Hematopoietic multipotent progenitor cell (in vitro differentiated cells): ENCODE data around the gene GRAMD1B. TPM values are rescaled to one million over a fixed set of nuclear protein-coding genes. Genes with fewer than 3 reads are reported as not detected.

Experiments
- DNase-seq, 3 donors: peaks; one replicate each; pipeline ENCODE4 v3.0.0-alpha.2; 2011 to 2015; ENCODE audit warnings: low read depth in 2 of 3, low spot score in 2 of 3
- total RNA-seq: library from RNA; depleted of rRNA; stranded (reverse); fragments of >200 nt; gene quantifications from one replicate; pipeline ENCODE4 v1.2.3, GENCODE V29; 2012

GRAMD1B gene
- total RNA-seq, 1 donor, result 18.9 TPM

GRCh38 chr11:123616505-123617198 lies 186.6 kb downstream of the GRAMD1B start:
- no peak for DNase-seq

DNA sequence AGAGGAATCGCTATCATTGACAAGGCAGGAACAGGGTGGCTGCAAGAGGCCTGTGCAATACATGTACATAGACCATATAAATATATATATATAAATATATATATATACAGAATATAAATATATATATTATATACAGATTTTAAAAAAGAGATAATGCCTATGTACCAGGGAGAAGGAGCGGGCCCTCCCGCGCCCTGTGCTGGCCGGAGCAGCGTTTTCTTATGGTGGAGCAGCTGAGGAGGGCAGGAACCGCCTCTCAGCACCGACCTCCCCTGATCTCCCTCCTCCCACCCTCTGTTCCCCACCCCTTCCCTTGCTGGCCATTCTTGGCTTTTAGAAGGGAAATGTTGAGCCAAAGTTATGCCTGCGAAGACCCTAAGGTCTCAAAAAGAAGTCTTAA lies 192.5 kb downstream of the GRAMD1B start:
- DNase-seq, result no peak

GRCh38 chr11:123624974-123625373 lies 194.9 kb downstream of the GRAMD1B start:
- DNase-seq, result no peak

GRCh38 chr11:123628936-123629683 lies 199.0 kb downstream of the GRAMD1B start:
- DNase-seq, result peak in 2 of 3 donors; percentile 52 to 82

GRCh38 chr11:123630126-123630608 lies 200.1 kb downstream of the GRAMD1B start:
- DNase-seq, result no peak

DNA sequence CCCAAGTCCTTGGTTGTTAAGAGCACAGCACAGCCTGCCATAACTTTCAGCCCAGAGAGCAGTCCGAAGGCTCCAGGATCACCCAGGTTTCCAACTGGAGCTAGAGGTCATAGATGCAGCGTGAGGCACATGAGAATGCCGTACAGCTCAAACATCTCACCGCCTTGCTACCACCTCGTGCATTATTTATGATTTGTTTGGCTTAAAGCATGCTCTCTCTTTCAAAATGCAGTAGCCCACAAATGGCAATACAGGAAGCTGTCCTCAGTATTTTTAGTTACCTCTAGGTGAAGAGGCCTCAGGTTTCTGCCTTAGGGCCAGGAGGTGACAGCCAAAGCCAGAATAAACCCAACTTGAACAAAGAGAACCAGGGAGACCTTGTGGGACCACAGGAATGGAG lies 210.0 kb downstream of the GRAMD1B start:
- DNase-seq, result no peak

- DNase-seq, result peak; percentile 32 to 68 (median 52)
Measured at GRCh38 chr11:123640677-123641494, 210.8 kb downstream of the GRAMD1B start.

- no peak for DNase-seq
Measured at GRCh38 chr11:123641495-123641840, 211.4 kb downstream of the GRAMD1B start.

GRCh38 chr11:123642435-123642834 lies 212.4 kb downstream of the GRAMD1B start:
- DNase-seq, result no peak

GRCh38 chr11:123645286-123645975 lies 215.4 kb downstream of the GRAMD1B start:
- DNase-seq, result no peak

DNA sequence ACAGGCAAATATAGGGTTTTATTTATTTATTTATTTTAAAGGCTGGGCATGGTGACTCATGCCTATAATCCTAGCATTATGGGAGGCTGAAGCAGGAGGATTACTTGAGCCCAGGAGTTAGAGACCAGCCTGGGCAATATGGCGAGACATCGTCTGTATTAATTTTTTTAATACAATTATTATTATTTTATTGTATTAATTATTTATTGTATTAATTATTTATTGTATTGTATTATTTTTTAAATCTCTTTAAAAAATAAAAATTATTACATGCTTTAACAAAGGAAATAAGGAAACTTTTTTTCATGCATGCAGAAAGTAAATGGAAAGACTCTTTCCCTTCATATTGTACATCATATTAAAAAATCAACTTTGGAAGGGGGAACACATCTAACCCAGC lies 220.8 kb downstream of the GRAMD1B start:
- no peak for DNase-seq

DNA sequence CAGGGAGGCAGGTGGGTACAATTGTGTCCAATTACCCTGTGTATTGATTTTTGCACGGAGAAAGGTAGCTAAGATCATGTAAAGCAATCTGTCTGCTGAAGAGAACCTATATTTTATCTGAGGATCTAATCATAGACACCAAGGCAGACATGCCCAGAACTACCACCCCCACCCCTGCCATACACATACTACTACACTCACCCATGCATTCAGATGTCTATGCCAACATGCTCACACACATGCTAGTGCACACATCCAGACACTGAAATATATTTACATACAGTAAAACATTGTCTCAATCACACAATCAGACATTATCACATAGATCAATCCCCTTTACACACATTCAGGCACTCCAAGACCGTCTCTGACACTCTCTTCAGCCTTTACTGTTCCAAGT lies 222.5 kb downstream of the GRAMD1B start:
- DNase-seq, result no peak

DNA sequence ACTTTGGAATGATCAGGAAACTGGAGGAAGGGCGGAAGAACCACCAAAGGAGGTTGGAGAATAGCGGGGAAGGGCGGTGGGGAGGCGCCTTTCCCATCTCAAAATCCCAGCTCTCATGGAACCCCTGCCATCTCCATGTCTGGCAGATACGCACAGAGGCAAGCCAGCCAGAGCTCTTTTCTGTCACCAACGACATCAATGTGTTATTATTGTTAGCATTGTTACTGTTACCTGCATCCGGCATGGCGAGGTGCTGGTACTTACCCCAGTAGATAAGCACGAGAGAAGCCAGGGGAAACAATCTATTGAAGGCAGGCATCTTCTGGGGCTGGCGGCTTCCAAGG lies 223.4 kb downstream of the GRAMD1B start:
- peak in 1 of 3 donors; percentile 19 for DNase-seq

DNA sequence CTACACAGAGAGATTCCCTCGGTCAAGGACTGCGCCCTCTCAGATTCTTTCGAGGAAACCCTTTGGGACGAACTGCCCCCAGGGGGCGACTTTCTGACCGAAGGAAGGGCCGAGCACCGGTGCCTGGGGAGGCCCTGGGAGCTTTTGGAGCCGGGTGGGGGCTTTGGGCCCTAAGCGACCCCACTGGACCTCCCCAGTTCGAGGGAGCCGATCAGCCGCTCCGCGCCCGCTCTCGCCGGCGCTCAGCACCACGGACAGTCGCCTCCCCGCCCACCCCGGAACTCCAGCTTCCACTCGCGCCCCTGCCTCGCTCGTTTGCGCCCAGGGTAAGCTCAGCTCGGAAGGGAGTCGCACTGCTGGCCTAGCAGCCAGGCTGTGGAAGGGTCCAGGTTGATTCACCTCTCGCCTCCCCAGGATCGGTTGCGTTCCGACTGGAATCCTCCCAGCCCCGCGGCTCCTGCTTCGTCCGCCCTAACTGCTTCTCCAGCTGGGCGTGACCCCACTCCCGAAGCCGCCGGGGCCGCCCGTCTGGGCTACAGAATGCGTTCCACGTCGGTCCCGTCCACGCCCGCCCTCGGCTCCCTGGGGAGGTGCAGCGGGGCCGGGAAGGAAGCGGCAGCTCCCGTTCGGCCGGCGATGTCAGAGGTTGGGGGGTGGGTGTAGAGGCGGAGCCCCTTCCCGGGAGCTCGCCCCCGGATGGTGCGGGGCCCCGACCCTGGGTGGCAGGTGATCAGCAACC lies 223.9 kb downstream of the GRAMD1B start:
- peak in 2 of 3 donors; percentile 22 to 42 for DNase-seq

DNA sequence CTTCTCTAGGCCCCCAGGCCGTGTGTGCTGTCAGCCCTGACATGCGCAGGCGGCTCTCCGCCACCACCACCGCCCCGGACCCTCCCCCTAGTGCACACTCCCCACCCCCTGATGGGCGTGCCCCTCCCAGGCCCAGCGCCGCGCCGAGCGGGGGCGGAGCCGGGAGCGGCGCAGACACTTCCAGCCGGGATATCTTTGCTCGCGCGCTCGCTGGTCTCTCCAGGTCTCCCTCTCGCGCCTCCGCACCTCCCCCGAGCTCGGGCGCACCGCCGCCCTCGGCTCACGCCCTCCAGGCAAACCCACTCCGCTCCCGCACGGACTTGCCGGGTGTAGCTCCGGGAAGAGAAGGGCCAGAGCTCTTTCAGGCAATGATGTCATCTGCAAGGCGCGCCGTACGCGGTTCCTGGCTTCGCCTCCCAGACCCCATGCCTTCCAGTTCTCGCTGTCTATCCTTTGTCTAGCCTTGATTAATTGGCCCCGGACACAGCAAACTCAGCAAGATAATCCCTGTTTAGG lies 224.6 kb downstream of the GRAMD1B start, which contains the start of gene SCN3B:
TSS of gene SCN3B (minus strand) at position 59 of the 516 bp plus-strand sequence. CDS start 823 bp downstream, outside the sequence.
- DNase-seq, result peak in 1 of 3 donors; percentile 16

GRCh38 chr11:123659311-123659710 lies 229.2 kb downstream of the GRAMD1B start:
- no peak for DNase-seq

DNA sequence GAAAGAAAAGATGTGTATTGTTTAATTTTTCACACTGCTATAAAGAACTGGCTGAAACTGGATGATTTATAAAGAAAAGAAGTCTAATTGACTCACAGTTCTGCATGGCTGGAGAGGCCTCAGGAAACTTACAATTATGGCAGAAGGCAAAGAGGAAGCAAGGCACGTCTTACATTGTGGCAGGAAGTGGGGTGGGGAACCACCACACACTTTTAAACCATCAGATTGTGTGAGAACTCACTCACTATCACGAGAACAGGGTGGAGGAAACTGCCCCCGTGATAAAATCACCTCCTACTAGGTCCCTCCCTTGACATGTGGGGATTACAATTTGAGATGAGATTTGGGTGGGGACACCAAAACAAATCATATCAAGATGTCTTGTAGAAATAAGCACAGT lies 229.9 kb downstream of the GRAMD1B start:
- DNase-seq, result peak in 1 of 3 donors; percentile 57

DNA sequence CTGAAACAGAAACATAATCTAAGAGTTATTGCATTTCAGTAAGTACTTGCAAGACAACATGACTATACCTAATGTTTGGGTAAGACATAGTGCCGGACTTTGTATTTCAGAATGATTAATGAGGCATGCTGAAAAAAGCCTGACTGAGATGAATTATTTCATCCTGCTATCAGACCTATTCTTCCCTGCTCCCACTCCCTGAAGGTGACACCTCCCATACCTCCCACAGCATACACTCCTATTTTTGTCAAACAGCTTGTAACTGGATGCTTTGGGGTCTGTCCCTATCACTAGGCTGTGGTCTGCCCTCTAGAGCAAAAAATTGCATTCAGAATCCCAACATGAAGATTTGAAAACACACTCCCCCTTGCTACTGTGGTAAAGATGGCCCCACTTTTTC lies 235.2 kb downstream of the GRAMD1B start:
- DNase-seq, result no peak

GRCh38 chr11:123670081-123670480 lies 240.0 kb downstream of the GRAMD1B start:
- DNase-seq, result no peak

- DNase-seq, result no peak
Measured at GRCh38 chr11:123671534-123671933, 241.5 kb downstream of the GRAMD1B start.
